Measurements from ENCODE around the gene IMMP2L. TPM values are rescaled to one million over a fixed set of nuclear protein-coding genes. Genes with fewer than 3 reads are reported as not detected.

The IMMP2L gene
- total and polyA plus RNA-seq, 2 of the 8 experiments (the other 6 are each of a cell fraction or from before 2014, with no cell fraction given) = 2.3 to 10.1 TPM

DNA sequence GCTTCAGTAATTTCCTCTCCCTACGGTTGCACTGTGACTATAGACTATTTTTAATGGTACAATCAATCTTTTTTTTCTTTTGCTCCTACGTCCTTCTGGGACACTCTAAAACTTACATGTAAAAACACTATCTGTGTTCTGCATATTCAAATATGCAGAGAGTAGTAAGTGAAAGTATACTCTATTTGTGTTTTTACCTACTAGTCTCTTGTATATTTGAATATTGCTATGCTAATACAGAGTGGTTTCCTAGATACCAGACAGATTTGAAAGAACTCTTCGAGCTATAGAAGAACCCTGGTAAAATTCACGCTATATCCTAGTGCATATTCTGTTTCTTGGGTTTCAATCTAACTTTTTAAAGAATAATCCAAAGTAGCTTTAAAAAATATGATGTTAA, 672.2 kb downstream of the IMMP2L start (continued):
- TF ChIP-seq RAD21 (IDR thresholded peaks at IDR 0.05 in 1 of 2, conservative IDR thresholded peaks at IDR 0.05 in 1 of 2; ENCODE audit: low read depth in 2 of 2, low read length in 2 of 2) (no peak), CTCF (IDR thresholded peaks at IDR 0.05; ENCODE audit: control extremely low read depth in 1 of 3, insufficient read depth in 1 of 3, low read depth in 1 of 3, low read length in 3 of 3) (no peak), JUND (IDR thresholded peaks at IDR 0.05; ENCODE audit: low read length) (no peak), SIRT6 (IDR thresholded peaks at IDR 0.05; ENCODE audit: low read length) (no peak)
- TF ChIP-seq, protein P1, sequence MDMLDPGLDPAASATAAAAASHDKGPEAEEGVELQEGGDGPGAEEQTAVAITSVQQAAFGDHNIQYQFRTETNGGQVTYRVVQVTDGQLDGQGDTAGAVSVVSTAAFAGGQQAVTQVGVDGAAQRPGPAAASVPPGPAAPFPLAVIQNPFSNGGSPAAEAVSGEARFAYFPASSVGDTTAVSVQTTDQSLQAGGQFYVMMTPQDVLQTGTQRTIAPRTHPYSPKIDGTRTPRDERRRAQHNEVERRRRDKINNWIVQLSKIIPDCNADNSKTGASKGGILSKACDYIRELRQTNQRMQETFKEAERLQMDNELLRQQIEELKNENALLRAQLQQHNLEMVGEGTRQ (IDR thresholded peaks at IDR 0.05; ENCODE audit: low read length) = no peak

Measured in H1 (cell line).